OCI-LY7 (cell line): Measurements from ENCODE around the gene KRT81.

Experiments
- CTCF ChIP-seq: fragments of 200-600 bp; sonication (generic); conservative IDR thresholded peaks from 2 replicates; pipeline ENCODE4 v1.5.1; 2014; ENCODE audit warnings: mild to moderate bottlenecking, antibody characterized with exemption, low read length, moderate library complexity, mixed read lengths
- EZH2phosphoT487 ChIP-seq: fragments of 200-600 bp; sonication (generic); IDR thresholded peaks from 2 replicates; pipeline ENCODE4 v1.6.1; 2018; ENCODE audit warnings: low read depth, borderline replicate concordance, mild to moderate bottlenecking, mixed run types, antibody characterized with exemption, low read length, moderate library complexity, mixed read lengths

DNA sequence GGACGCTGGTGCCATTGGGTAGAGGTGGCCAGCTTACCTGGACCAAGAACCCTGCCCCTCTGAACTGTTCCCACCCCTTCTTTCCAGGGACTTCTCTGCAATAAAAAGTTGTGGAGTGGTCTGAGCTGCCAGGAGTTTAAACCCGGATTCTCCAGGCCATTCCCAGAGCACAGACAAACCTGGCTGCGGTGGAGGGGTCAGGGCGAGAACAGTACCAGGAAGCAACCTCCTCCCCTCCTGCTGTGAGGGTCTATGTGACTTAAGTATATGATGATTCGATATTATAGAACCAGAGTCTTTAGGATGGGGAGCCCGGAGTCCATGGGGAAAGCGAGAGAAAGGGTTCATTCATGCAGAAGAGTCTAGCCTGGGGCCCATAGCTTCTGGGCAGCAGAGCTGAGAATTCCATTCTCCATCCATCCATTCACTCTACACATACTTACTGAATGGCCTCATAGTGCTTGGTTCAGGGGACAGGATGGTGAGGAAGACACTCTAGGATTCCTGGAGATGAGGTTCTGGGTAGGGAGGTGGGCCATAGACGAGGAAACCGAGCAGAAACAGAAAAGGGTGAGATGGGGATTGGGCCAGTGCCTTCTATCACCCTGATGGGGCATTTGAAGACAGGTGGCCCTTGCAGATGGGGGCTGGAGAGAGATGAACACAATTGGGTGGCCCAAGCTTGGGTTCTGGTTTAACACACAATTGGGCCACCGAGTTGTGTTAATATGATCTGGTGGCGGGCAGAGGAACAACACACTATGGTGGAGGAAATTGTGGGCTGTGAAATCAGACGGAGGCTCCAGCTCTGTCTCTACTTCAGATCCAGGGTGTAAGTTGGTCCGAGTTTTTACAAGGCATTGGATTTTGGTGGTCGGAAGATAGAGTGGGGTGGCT, 11.7 kb downstream of the KRT81 start:
- TF ChIP-seq CTCF (no peak), EZH2phosphoT487 (no peak)
